Stimulated activated CD8-positive, alpha-beta memory T cell treated with anti-CD3 and anti-CD28 coated beads, Interleukin-4, amount 100 ng/mL, for 1 hour (primary cell): ENCODE data around the gene NEDD4.
"Not testable (repeated sequence)": the region's sequence is repeated elsewhere in the genome, so short reads cannot be mapped to it uniquely, and the experiment has no call there.

Experiments used
- DNase-seq, 2 donors: peaks; one replicate each; pipeline ENCODE4 v3.0.0-alpha.2; 2020; ENCODE audit warnings: low read depth in 2 of 2, low spot score in 1 of 2

The NEDD4 gene

DNA sequence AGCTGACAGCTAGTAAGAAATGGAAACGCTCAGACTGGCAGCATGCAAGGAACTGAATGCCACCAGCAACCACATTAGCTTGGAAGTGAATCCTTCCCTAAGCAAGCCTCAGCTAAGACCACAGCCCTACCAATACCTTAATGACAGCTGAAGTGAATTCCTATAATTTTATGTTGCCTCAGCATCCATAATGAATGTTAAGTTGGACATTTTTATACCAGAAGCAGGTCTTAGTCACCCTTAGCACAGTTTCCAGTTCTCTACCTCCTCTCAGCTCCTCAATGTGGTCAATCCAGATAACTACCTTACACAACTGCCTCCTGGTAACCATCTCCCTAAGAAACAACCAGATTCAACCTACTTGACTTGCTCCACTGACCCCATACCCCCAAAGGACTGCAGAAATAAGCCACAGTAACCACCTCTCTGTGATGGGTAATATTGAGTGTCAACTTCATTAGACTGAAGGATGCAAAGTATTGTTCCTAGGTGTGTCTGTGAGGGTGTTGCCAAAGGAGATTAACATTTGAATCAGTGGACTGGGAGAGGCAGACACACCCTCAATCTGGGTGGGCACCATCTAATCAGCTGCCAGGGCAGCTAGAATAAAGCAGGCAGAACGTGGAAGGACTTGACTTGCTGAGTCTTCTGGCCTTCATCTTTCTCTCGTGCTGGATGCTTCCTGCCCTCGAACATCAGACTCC, 33.5 kb downstream of the NEDD4 start:
- DNase-seq, result no peak

DNA sequence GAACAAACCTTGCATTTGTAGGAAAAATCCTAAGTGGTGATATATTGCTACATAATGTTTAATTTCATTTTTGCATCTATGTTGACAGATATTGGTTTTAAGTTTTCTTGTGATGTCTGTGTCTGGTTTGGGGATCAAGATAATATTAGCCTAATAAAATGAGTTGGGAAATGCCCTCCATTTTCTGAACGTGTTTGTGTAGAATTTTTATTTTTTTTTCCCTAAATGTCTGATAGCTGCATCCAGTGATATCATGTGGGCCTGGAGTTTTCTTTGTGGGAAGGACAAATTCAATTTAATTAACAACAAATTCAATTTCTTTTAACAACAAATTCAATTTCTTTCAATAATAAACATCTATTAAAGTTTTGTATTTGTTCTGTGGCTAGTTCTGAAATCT, 35.1 kb downstream of the NEDD4 start:
- DNase-seq, result no peak

DNA sequence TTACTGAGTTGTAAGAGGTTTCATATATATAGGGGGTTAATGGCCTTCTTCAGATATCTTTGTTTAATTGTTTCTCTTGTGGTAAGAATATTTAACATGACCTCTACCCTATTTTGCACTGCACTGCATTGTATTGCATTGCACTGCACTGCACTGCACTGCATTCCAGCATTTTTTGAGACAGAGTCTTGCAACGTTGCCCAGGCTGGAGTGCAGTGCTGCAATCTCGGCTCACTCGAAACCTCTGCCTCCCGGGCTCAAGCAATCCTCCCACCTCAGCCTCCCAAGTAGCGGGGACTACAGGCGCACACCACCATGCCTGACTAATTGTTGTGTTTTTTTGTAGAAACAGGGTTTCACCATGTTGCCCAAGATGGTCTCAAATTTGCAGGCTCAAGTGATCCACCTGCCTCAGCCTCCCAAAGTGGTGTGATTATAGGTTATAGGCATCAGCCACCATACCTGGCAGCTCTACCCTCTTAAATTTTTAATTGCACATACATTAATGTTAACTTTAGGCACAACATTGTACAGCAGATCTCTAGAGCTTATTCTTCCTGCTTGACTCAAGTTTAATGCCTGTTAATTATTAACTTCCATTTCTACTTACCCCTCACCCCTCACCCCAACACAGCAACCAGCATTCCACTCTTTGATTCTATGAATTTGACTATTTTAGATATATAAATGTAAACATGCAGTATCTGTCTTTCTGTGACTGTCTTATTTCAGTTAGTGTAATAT, 38.4 kb downstream of the NEDD4 start:
- no peak for DNase-seq

DNA sequence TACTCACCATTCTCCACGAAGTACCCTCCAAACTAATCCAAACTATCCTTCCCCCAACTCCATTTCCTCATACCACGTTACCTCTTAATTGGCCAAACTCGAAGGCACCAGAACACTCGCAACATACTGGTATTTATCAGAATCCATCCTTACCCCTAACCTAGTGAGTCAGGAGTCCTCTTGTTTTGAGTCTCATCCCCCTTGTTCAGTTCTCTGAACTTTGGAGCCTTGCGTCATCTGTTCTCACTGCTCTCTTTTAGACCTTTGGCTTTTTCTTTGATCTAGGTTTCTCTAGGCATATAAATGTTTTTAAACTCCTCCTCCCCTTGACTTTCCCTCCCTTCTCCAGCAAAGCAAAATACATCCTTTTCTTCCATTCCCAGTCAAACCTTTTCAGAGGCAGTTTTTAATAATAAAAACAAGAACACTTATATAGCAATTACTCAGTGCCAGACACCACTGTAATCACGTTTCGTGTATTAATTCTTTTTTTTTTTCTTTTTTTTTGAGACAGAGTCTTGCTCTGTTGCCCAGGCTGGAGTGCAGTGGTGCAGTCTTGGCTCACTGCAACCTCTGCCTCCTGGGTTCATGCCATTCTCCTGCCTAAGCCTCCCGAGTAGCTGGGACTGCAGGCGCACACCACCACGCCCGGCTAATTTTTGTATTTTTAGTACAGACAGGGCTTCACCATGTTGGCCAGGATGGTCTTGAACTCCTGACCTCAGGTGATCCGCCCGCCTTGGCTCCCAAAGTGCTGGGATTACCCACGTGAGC, 40.7 kb downstream of the NEDD4 start:
- not testable (repeated sequence) for DNase-seq

DNA sequence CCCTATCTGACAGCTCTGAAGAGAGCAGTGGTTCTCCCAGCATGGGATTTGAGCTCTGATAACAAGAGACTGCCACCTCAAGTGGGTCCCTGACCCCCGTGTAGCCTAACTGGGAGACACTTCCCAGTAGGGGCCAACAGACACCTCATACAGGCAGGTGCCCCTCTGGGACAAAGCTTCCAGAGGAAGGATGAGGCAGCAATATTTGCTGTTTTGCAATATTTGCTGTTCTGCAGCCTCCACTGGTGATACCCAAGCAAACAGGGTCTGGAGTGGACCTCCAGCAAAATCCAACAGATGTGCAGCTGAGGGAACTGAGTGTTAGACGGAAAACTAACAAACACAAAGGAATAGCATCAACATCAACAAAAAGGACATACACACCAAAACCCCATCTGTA, 48.8 kb downstream of the NEDD4 start:
- DNase-seq, result not testable (repeated sequence)

DNA sequence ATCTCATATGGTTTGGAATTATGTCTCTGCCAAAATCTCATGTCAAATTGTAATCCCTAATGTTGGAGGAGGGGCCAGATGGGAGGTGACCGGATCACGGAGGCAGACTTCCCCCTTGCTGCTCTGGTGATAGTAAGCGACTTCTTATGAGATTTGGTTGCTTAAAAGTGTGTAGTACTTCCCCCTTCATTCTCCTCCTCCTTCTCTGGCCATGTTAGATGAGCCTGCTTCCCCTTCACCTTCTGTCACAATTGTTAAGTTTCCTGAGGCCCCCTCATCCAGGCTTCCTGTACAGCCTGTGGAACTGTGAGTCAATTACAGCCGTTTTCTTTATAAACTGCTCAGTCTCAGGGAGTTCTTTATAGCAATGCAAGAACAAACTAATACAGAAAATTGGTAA, 51.1 kb downstream of the NEDD4 start:
- DNase-seq, result no peak

DNA sequence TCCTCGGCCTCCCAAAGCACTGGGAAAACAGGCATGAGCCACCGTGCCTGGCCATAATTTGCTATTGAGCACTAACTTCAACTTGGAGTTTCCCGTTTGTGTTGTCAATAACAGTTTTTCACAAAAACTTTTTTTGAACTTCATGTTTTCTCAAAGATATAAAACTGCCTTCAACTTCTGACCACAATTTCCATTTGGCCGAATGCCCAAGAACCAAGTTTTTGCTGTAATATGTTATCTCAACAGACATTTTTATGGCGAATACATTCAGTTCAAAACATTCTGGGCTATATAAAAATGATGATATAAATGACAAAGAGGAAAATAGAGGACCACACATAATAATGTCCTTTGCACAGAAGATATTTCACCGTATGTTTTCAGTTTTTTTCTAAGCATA, 56.4 kb downstream of the NEDD4 start:
- DNase-seq, result no peak

DNA sequence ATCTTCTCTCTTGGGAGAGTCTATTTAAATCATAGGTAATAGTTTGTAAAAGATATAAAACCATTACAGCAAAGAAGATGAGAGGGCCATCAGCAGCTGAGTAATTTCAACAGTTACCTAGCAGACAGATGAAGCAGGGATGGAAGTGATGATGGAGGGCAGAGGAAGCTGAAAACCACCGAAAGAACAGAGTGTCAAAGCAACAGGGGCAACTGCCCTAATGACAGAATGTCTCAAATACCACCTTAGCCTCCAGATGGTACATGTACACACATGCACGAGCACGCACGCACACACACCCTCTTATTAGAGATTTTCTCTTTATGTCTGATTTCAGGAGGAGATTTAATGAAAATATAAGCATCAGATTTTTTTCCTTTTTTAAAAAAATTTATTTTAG, 64.5 kb downstream of the NEDD4 start:
- DNase-seq, result no peak

DNA sequence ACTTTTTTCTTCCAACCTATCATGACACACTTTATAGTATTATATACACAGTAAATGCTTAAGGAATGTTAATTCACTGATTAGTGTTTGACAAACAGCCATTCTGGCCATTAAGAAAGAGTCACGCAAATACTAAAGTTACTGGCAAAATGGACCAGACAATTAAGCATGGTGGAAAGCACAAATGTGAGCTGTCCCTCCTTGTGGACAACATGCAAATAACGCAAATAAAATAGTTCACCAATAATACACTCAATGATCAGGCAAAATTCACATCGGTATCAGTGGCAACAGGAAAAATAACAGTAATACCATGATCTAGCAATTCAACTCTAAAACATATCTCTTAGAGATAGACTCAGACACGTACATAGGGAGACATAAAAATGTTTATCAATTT, 71.7 kb downstream of the NEDD4 start:
- DNase-seq, result no peak

DNA sequence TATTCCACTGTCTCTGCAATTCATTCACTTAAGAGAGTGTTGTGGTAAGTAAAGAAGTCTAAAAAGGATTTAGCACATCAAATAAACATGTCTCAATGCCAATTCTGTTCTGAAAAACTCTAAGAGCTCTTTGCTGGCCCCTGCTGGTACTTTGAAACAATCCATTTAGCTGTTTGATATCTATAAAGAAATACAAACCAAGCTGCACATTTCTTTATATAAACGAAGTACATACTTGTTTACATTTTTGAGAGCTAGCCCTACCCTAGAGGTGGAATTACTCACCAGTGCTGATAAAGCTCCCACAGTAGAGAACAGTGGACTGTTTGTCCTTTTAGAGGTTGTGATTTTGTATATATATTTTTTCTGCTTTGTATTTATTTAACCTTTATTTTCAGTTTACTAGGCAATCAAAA, 75.5 kb downstream of the NEDD4 start:
- no peak for DNase-seq

DNA sequence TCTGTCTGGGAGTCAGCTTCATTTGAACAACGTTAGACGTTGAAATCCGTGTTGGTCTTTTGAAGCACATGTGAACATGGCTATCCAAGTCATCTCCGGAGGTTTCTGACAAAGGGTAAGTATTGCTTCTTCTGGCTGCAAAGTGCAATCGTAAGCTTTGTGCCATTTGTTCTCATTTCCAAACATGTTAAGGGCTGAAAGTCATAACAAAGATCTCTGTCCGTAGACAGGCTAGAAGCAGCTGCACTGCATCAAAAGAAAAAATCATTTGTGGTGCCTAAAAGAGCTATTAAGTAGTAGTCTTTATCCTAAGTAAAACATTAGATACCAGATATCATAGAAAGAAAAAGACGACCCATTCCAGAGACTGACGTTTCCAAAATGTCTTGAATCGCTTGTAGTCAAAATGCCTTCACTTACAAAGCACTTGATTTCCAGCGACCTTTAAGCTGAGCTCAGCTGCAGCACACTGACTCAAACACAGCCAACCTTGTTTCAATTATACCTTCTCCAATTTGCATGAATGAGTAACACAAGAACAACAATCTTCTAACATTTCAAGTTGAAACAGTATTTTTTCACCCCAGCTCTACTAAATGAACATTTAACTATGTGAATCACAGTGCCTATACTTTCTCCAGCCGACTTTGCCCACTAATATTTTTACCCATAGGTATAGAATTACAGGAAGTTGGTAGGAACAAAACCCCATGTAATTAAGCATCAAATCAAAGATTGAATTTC, 76.6 kb downstream of the NEDD4 start:
- DNase-seq, result no peak

DNA sequence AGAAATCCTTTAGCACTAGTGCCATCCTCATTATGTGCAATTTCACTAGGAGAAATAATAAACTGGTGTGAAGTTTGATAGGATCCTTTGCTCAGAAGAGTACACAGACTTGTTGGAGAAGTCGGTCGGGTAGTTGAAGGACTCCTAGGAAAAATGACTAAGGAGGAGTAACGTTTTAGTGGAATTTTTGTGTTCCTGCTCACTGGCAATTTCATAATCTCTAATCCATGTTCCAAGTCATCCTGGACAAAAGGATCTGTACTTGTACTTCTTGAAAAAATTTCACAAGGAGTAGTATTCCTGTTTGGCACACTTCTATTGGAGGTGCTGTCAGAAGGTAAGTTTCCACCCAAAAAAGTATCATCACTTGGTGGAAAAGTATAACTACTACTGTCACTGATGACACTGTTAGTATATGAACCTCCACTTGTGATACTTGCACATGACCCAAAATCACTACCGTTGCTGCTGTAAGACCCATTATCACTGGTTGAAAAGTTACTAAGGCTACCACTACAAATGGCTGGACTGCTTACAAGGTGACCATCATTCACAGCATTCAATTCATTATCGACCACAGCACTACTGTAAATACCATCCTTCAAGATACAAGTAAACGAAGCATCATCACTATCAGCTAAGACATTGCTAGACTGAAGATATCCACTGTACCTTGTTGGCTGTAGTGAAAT, 77.4 kb downstream of the NEDD4 start:
- DNase-seq, result no peak

DNA sequence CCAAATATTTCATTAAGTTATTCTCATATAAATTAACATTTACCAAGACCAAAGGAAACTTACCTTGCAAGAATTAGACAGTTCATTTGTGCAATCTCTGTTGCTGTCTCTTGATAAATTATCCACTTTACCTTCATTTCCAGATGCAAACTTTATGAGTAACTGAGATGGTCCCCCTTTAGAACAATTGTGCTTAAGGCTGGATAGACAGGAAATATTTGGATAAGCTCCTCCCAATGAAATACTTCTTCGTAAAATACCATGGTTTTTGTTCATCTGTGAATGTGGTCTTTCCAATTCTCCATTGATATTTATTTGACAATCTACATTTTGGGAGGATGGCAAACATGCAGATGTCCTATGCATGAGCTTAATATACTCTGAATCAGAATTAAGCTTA, 78.2 kb downstream of the NEDD4 start:
- no peak for DNase-seq

DNA sequence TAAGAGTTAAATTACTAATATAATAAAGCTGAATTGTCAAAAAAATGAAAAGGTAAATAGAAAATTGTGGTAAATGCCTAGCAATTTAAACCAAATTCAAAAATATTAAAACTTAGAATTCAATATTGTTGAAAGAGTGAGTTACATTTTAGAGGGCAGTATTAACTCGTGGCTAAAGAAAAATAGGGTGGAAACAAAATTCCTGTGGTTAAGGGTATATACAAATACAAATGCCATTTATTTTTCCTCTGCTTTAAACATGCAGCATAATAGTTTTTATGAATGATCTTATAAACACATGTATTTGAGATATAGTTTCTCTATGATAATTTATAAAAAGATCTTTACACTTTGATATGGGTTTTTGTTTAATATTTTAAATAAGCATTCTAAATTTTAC, 79.0 kb downstream of the NEDD4 start:
- DNase-seq, result no peak

DNA sequence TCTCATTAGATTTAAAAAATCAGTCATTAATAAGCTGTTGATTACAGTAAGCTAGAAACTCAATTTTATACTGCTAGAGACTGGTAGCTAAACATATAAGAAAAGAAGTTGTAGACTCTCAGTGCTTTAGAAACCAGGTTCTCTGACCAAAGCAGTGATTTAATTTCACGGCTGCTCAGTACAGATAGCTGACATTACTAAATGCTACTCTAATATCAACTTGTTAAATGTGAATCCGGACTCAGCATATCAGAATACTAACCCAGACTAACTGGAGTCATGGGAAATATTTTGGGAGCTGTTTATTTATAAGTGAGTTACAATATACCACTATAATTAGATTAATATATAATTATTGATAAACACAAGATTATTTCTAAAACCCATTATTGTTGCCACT, 80.4 kb downstream of the NEDD4 start:
- DNase-seq, result no peak

DNA sequence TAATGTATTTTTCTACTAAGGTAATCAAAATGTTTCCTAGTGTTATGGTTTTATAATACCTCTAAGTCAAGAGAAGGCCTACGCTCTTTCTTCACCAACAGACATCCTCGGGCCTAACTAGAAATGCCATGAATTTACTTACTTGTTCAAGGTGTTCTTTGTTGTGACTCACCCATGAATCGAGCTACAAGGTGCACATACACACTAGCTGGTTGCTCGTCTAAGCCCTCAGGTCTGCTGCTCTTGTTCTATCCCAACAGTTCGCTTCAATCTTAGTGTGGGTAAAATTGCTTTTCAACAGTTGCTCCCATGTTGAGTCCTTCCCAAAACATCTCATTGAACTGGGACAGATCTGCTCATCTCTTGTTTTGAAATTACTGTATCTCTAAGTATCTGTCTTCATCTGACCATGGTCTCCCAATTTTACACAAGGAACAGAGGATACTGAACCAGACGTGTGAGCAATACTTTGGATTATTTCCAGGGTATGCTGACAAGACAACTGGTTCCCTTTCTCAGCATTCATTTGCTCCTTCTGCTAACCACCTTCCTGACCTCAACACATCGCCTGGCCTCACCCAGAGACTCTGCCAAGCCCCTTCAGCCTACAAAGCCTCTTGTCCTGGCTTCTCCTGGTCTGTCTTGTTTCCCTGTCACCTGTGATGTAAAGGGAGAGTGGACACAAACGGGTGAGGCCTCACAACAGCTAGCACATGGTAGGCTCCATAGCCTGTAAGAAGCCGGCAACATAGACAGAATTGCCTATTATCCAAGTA, 84.2 kb downstream of the NEDD4 start:
- DNase-seq, result no peak

DNA sequence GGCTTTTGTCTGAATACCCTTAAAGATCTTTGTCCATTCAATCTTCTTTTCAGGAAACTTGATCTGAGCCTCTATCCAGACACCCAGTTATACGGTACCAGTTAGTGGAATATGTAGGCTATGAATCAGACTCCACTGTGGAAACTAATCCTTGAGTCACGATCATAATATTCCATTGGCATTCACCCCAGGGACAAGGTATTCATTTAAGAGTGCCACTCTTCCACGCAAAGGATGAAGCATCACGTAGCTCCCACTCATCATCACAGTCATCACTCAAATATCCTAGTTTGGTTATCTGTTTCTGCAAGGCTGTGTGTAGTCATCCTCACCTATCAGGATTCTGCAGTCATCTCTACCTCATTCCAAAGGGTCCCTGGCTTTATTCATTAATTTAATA, 85.6 kb downstream of the NEDD4 start:
- DNase-seq, result no peak

DNA sequence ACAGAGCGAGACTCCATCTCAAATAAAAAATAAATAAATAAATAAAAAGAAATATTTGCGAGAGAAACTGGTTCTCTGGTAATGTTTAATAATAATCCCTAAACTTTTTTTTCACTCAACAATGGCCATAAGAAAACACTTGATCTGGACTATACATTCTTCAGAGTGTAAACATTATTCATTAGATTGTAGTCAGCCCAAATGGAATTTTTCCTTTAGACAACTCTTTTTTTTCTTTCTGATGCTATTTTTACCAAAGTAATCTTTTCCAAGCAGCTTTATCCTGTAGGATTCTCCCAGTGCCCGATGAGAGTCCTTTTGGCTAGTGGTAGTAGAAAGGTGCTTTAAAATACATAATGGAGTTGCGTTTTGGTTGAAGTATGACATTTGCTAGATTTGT, 90.4 kb downstream of the NEDD4 start:
- DNase-seq, result no peak

DNA sequence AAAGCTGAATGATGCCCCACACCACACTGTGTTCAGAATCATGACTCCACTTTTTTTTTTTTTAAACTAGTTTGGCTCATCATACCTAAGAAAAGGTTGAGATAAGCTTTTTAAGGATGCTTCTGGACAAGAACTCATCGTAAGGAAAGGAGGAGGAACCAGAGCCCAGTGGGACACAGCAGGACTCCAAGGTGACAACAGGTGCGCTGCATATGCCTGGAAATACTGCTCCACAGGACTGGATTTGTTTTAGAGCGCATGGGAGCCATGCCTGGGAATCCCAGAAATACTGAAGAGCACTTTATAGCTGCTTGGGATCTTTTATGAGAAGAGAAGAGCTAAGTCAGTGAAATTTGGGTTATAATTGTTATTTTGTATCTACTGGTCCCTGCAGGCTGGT, 93.4 kb downstream of the NEDD4 start:
- DNase-seq, result no peak

DNA sequence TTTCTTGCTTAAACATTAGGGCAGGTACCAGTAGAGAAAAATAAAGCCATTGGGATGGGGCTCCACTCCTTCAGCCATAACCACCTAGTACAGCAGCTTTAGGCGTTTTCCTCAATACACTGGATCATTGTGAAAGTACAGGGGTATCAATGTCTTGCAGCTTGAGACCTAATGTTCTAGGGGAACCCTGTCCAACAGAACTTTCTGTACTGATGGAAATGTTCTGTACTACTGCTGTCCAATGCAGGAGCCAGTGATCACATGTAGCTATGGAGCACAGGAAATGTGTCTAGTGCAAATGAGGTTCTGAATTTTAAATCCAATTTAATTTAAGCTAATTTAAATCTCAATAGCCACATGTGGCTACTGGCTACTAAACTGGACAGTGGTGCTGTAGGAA, 93.9 kb downstream of the NEDD4 start:
- DNase-seq, result no peak
